HCT116 (cell line): ENCODE results near the gene PPP2R3C. TPM values are rescaled to one million over a fixed set of nuclear protein-coding genes. Genes with fewer than 3 reads are reported as not detected.

Experiments used
- ATAC-seq: fragments of 200-7000 bp; cut with Tn5 transposase; 2 replicates; pipeline ENCODE4 v1.9.1; 2020; ENCODE audit warnings: mild to moderate bottlenecking, moderate library complexity
- BruUV-seq: library from RNA; stranded (reverse); fragments of 400-500 nt; replicated peaks from 2 replicates; lab custom pipeline; 2021; lab: Mats Ljungman, UMichigan
- CTCF ChIA-PET: fragments of 300-600 bp; sonication (Branson Sonifier 250); formaldehyde crosslinking; loops from one replicate; lab custom pipeline; 2021; ENCODE audit warnings: antibody characterized with exemption; lab: Charles Lee
- POLR2A ChIA-PET: fragments of 300-600, 350-600 bp; sonication (Branson Sonifier 250); formaldehyde crosslinking; loops from one replicate; lab custom pipeline; 2021; ENCODE audit warnings: antibody characterized with exemption; lab: Charles Lee
- RAD21 ChIA-PET, 2 experiments: fragments of 300-600 bp; sonication (Branson Sonifier 250); formaldehyde crosslinking; loops; one replicate each; lab custom pipeline; 2023; ENCODE audit warnings: low total read pairs in 2 of 2; ENCODE audit not compliant: uncharacterized antibody in 2 of 2, unreplicated experiment in 2 of 2, low non-redundant PET in 1 of 2; lab: Charles Lee
- DNase-seq: peaks from one replicate; pipeline ENCODE4 v3.0.0-alpha.2; 2010; ENCODE audit warnings: low read depth, low spot score
- H2AFZ ChIP-seq: fragments of 200-600 bp; shearing (Covaris generic), sonication (generic); 2 replicates; pipeline ENCODE4 v1.6.1; 2017; ENCODE audit warnings: low read depth, mixed run types, mixed read lengths, antibody characterized with exemption, low read length; ENCODE audit not compliant: poor library complexity, severe bottlenecking
- H3K27ac ChIP-seq: 2 replicates; pipeline ENCODE4 v1.5.1; 2012; ENCODE audit warnings: low read depth, low read length
- H3K27me3 ChIP-seq: fragments of 200-600 bp; sonication (generic); 2 replicates; pipeline ENCODE4 v1.6.1; 2016; ENCODE audit warnings: mixed run types, low read length, mixed read lengths; ENCODE audit not compliant: insufficient read depth
- H3K36me3 ChIP-seq, 2 experiments: fragments of 200-500 bp in 1 of 2; fragments of 200-600 bp in 1 of 2; sonication (Bioruptor generic) in 1 of 2; sonication (generic) in 1 of 2; 2 replicates each; pipeline versions ENCODE4 v1.5.1 to v1.6.1; 2014 to 2016; ENCODE audit warnings: low read length in 2 of 2, inconsistent platforms in 1 of 2, mixed read lengths in 1 of 2, mixed run types in 1 of 2; ENCODE audit not compliant: insufficient read depth in 2 of 2, control insufficient read depth in 1 of 2
- H3K4me1 ChIP-seq, 2 experiments: fragments of 200-600 bp in 1 of 2; sonication (generic) in 1 of 2; 2 replicates each; pipeline versions ENCODE4 v1.5.1 to v1.6.1; 2012 to 2017; ENCODE audit warnings: low read length in 2 of 2, inconsistent platforms in 1 of 2, mild to moderate bottlenecking in 1 of 2, mixed read lengths in 1 of 2, mixed run types in 1 of 2, moderate library complexity in 1 of 2; ENCODE audit not compliant: insufficient read depth in 2 of 2, control insufficient read depth in 1 of 2
- H3K4me2 ChIP-seq: fragments of 200-600 bp; sonication (generic); 2 replicates; pipeline ENCODE4 v1.6.1; 2017; ENCODE audit warnings: mixed run types, low read length, mixed read lengths
- H3K4me3 ChIP-seq, 2 experiments: fragments of 200-600 bp in 1 of 2; sonication (generic) in 1 of 2; replicated peaks in 1 of 2; 2 replicates each; pipeline ENCODE4 v1.5.1; 2011 to 2016; ENCODE audit warnings: low read length in 2 of 2, control low read depth in 1 of 2, low read depth in 1 of 2, mild to moderate bottlenecking in 1 of 2, mixed read lengths in 1 of 2, mixed run types in 1 of 2
- H3K79me2 ChIP-seq: fragments of 200-600 bp; sonication (generic); 2 replicates; pipeline ENCODE4 v1.6.1; 2017; ENCODE audit warnings: mild to moderate bottlenecking, mixed run types, low read length, moderate library complexity, mixed read lengths; ENCODE audit not compliant: insufficient read depth
- H3K9ac ChIP-seq: fragments of 200-600 bp; sonication (generic); 2 replicates; pipeline ENCODE4 v1.6.1; 2016; ENCODE audit warnings: low read length, mixed read lengths
- H3K9me2 ChIP-seq: fragments of 200-600 bp; sonication (generic), shearing (Covaris generic); 2 replicates; pipeline ENCODE4 v1.6.1; 2017; ENCODE audit warnings: mixed run types, mild to moderate bottlenecking, moderate library complexity; ENCODE audit not compliant: insufficient read depth
- H3K9me3 ChIP-seq, 2 experiments: fragments of 200-500 bp in 1 of 2; fragments of 200-600 bp in 1 of 2; sonication (Bioruptor generic) in 1 of 2; sonication (generic) in 1 of 2; 2 replicates each; pipeline ENCODE4 v1.6.1; 2014 to 2017; ENCODE audit warnings: low read length in 2 of 2, mixed read lengths in 2 of 2, inconsistent platforms in 1 of 2, low read depth in 1 of 2, mild to moderate bottlenecking in 1 of 2, mixed run types in 1 of 2, moderate library complexity in 1 of 2; ENCODE audit not compliant: control insufficient read depth in 1 of 2, insufficient read depth in 1 of 2
- H4K20me1 ChIP-seq: fragments of 200-600 bp; sonication (generic), shearing (Covaris generic); 2 replicates; pipeline ENCODE4 v1.6.1; 2017; ENCODE audit warnings: mixed run types, mild to moderate bottlenecking, moderate library complexity; ENCODE audit not compliant: insufficient read depth
- CBX3 ChIP-seq: IDR thresholded peaks from 2 replicates; pipeline ENCODE4 v1.6.1; 2012; ENCODE audit warnings: low read depth
- EGR1 ChIP-seq: IDR thresholded peaks from 2 replicates; pipeline ENCODE4 v1.6.1; 2012; ENCODE audit warnings: low read depth
- ELF1 ChIP-seq: IDR thresholded peaks from 2 replicates; pipeline ENCODE4 v1.6.1; 2012; ENCODE audit warnings: low read depth, borderline replicate concordance
- EZH2 ChIP-seq: fragments of 200-600 bp; sonication (generic); IDR thresholded peaks from 2 replicates; pipeline ENCODE4 v1.6.1; 2017; ENCODE audit warnings: antibody characterized with exemption, mixed run types
- EZH2phosphoT487 ChIP-seq: fragments of 200-600 bp; IDR thresholded peaks from 2 replicates; pipeline ENCODE4 v1.6.1; 2018; ENCODE audit warnings: antibody characterized with exemption, borderline replicate concordance
- FOSL1 ChIP-seq: IDR thresholded peaks from 2 replicates; pipeline ENCODE4 v1.6.1; 2012; ENCODE audit warnings: low read depth
- JUND ChIP-seq: IDR thresholded peaks from 2 replicates; pipeline ENCODE4 v1.6.1; 2012
- POLR2A ChIP-seq: IDR thresholded peaks from 2 replicates; pipeline ENCODE4 v1.7.0; 2011; ENCODE audit warnings: borderline replicate concordance; ENCODE audit not compliant: insufficient read depth, insufficient read length; ENCODE audit errors: extremely low read depth
- RAD21 ChIP-seq: IDR thresholded peaks from 2 replicates; pipeline ENCODE4 v1.6.1; 2012; ENCODE audit warnings: low read depth, mild to moderate bottlenecking
- SIN3A ChIP-seq: IDR thresholded peaks from 2 replicates; pipeline ENCODE4 v1.6.1; 2012; ENCODE audit warnings: low read depth
- SRF ChIP-seq: IDR thresholded peaks from 2 replicates; pipeline ENCODE4 v1.6.1; 2012; ENCODE audit warnings: low read depth
- YY1 ChIP-seq: IDR thresholded peaks from 2 replicates; pipeline ENCODE4 v1.6.1; 2011; ENCODE audit warnings: low read length, low read depth, moderate library complexity, mild to moderate bottlenecking; ENCODE audit not compliant: insufficient replicate concordance; ENCODE audit errors: extremely low read depth
- ZFX ChIP-seq: fragments of 450-650 bp; IDR thresholded peaks from 2 replicates; pipeline ENCODE4 v1.6.1; 2017
- ZNF274 ChIP-seq: fragments of 200-500 bp; sonication (Bioruptor generic); IDR thresholded peaks from 2 replicates; pipeline ENCODE4 v1.6.1; 2014; ENCODE audit warnings: mild to moderate bottlenecking, low read depth, low read length, inconsistent platforms
- intact Hi-C: fragments of 100-400 bp; cut with micrococcal nuclease; formaldehyde crosslinking; loops from 2 replicates; pipeline ENCODE4 v1.10.0; 2022
- total RNA-seq: library from RNA; stranded (reverse); gene quantifications from one replicate; pipeline ENCODE4 v1.2.1, GENCODE V29; 2021; ENCODE audit not compliant: unreplicated experiment
- TF ChIP-seq, protein P1 (sequence below): IDR thresholded peaks from 2 replicates; pipeline ENCODE4 v1.6.1; 2011; ENCODE audit warnings: mild to moderate bottlenecking, low read length, moderate library complexity; ENCODE audit not compliant: insufficient replicate concordance; ENCODE audit errors: extremely low read depth
- TF ChIP-seq, protein P2 (sequence below): IDR thresholded peaks from 2 replicates; pipeline ENCODE4 v1.6.1; 2012; ENCODE audit warnings: low read depth

Gene PPP2R3C
- total RNA-seq, 1 experiment from 2014 or later = 14.1 TPM

DNA sequence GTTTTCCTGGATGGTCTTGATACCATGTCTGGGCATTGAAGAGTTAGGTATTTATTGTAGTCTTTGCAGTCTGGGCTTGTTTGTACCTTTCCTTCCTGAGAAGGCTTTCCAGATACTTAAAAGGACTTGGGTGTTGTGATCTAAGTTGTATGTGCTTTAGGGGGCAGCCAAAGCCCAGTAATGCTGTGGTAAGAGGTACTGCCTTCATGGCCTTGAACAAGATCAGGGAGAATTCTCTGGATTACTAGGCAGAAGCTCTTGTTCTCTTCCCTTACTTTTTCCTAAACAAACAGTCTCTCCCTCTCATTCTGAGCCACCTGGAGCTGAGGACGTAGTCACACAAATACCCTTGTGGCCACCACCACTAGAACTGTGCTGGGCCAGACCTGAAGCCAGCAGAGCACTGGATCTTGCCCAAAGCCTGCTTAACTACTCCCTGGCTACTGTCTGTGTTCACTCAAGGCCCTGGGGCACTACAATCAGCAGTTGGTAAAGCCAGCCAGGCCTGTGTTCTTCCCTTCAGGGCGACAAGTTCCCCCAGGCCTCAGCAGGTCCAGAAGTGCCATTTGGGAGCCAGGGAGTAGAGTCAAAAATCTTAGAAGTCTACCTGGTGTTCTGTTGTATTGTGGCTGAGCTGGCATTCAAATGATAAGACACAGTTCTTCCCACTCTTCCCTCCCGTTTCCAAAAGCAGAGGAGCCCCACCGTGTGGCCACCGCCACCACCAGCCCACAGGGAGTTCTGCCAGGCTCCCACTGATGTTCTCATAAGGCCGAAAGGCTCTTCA lies 11.9 kb upstream of the PPP2R3C start:
- no peaks in the 10 kb centered on the region for H3K4me1 ChIP-seq
- H3K27me3 ChIP-seq = no peaks in the 10 kb centered on the region
- DNase-seq (no peak), ATAC-seq (no peak)
- H3K36me3 ChIP-seq = peaks cover 0 to 4% of the 10 kb centered on the region in 2 experiments; a peak in 1 of 4 replicates
- H3K9ac ChIP-seq = no peak overlapping the region
- no peaks in the 10 kb centered on the region for H3K9me2 ChIP-seq
- RAD21 ChIA-PET = no interaction called here
- H4K20me1 ChIP-seq = no peaks in the 10 kb centered on the region
- H2AFZ ChIP-seq = no peak overlapping the region
- no TSS peak for BruUV-seq
- H3K79me2 ChIP-seq = peaks cover 13% of the 10 kb centered on the region; the same call in 1 of the 2 replicates
- POLR2A ChIA-PET = no interaction called here
- CTCF ChIA-PET = interaction anchor here (1.2 kb wide), 1 partner anchor 12 kb away, joined by 3 read pairs; no protein-coding TSS in a partner anchor
- TF ChIP-seq RAD21 = 0 out of 2 replicates have a peak, but pooled peaks have one; percentile 9
- no peak for TF ChIP-seq SIN3A
- H3K27ac ChIP-seq = no peak overlapping the region
- H3K4me2 ChIP-seq = no peak overlapping the region
- intact Hi-C loops = no loop called here
- H3K9me3 ChIP-seq = no peaks in the 10 kb centered on the region
- H3K4me3 ChIP-seq = no peak overlapping the region

GRCh38 chr14:35124127-35124526 lies 2.3 kb upstream of the PPP2R3C start:
- Histone ChIP-seq H3K4me2 (no peak overlapping the region), H3K9ac (no peak overlapping the region), H3K4me3 (no peak overlapping the region), H2AFZ (no peak overlapping the region), H3K9me2 (no peaks in the 10 kb centered on the region), H3K36me3 (no peaks in the 10 kb centered on the region), H3K4me1 (peaks cover 6 to 23% of the 10 kb centered on the region in 2 experiments), H4K20me1 (no peaks in the 10 kb centered on the region), H3K79me2 (peaks cover 18% of the 10 kb centered on the region), H3K9me3 (no peaks in the 10 kb centered on the region), H3K27me3 (no peaks in the 10 kb centered on the region), H3K27ac (no peak overlapping the region)
- RAD21 ChIA-PET = no interaction called here
- CTCF ChIA-PET = no interaction called here
- intact Hi-C loops = loop anchor here (10.0 kb wide), 1 partner anchor 691 kb away; no protein-coding TSS in a partner anchor
- ATAC-seq (no peak), DNase-seq (no peak)
- POLR2A ChIA-PET = no interaction called here
- no TSS peak for BruUV-seq
- no peak for TF ChIP-seq JUND
- no peak for TF ChIP-seq FOSL1
- TF ChIP-seq, protein P1, sequence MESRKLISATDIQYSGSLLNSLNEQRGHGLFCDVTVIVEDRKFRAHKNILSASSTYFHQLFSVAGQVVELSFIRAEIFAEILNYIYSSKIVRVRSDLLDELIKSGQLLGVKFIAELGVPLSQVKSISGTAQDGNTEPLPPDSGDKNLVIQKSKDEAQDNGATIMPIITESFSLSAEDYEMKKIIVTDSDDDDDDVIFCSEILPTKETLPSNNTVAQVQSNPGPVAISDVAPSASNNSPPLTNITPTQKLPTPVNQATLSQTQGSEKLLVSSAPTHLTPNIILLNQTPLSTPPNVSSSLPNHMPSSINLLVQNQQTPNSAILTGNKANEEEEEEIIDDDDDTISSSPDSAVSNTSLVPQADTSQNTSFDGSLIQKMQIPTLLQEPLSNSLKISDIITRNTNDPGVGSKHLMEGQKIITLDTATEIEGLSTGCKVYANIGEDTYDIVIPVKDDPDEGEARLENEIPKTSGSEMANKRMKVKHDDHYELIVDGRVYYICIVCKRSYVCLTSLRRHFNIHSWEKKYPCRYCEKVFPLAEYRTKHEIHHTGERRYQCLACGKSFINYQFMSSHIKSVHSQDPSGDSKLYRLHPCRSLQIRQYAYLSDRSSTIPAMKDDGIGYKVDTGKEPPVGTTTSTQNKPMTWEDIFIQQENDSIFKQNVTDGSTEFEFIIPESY = no peak
- TF ChIP-seq YY1 = no peak
- no peak for TF ChIP-seq SRF
- no peak for TF ChIP-seq EZH2
- no peak for TF ChIP-seq EGR1
- no peak for TF ChIP-seq ZNF274
- TF ChIP-seq ZFX = no peak
- no peak for TF ChIP-seq SIN3A
- TF ChIP-seq CBX3 = no peak
- TF ChIP-seq ELF1 = no peak
- no peak for TF ChIP-seq EZH2phosphoT487
- TF ChIP-seq POLR2A = no peak
- TF ChIP-seq, protein P2, sequence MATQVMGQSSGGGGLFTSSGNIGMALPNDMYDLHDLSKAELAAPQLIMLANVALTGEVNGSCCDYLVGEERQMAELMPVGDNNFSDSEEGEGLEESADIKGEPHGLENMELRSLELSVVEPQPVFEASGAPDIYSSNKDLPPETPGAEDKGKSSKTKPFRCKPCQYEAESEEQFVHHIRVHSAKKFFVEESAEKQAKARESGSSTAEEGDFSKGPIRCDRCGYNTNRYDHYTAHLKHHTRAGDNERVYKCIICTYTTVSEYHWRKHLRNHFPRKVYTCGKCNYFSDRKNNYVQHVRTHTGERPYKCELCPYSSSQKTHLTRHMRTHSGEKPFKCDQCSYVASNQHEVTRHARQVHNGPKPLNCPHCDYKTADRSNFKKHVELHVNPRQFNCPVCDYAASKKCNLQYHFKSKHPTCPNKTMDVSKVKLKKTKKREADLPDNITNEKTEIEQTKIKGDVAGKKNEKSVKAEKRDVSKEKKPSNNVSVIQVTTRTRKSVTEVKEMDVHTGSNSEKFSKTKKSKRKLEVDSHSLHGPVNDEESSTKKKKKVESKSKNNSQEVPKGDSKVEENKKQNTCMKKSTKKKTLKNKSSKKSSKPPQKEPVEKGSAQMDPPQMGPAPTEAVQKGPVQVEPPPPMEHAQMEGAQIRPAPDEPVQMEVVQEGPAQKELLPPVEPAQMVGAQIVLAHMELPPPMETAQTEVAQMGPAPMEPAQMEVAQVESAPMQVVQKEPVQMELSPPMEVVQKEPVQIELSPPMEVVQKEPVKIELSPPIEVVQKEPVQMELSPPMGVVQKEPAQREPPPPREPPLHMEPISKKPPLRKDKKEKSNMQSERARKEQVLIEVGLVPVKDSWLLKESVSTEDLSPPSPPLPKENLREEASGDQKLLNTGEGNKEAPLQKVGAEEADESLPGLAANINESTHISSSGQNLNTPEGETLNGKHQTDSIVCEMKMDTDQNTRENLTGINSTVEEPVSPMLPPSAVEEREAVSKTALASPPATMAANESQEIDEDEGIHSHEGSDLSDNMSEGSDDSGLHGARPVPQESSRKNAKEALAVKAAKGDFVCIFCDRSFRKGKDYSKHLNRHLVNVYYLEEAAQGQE = no peak
